ENCODE results near the gene EFHC2.

The EFHC2 gene

DNA sequence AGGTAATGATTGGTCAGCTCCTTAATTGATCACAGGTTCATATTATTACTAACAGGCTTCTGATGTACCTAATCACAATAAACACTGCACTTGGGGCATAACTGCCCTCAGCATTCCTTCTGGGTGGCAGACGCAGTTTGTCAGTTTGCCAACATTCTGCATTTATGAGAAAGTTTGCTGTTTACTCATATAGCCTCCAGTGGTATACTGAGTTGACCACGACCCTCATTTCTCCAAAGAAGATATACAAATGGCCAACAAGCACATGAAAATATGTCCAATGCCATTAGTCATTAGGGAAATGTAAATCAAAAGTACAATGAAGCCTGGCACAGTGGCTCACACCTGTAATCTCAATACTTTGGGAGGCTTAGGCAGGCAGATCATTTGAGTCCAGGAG, 26.3 kb downstream of the EFHC2 start:
- H3K4me3 ChIP-seq (replicated peaks; ENCODE audit: low read depth, low read length): no peak overlapping the region
- DNase-seq (ENCODE audit: extremely low read depth, low read depth): no peak

DNA sequence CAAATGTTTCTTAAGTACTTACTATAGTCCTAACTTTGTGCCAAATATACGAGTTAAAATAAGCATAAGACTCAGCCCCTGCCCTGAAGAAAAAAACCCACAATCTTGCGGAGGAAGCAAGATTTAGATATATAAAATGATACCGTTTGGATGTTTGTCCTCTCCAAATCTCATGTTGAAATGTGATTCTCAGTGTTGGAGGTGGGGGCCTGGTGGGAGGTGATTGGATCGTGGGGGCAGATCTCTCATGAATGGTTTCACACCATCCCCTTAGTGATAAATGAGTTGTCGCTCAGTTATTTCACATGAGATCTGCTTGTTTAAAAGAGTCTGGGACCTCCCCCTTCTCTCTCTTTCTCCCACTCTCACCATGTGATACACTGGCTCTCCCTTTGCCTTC, 28.7 kb downstream of the EFHC2 start:
- no peak for DNase-seq (ENCODE audit: extremely low read depth, low read depth)
- H3K4me3 ChIP-seq (replicated peaks; ENCODE audit: low read depth, low read length): no peak overlapping the region
- TF ChIP-seq, protein P1, sequence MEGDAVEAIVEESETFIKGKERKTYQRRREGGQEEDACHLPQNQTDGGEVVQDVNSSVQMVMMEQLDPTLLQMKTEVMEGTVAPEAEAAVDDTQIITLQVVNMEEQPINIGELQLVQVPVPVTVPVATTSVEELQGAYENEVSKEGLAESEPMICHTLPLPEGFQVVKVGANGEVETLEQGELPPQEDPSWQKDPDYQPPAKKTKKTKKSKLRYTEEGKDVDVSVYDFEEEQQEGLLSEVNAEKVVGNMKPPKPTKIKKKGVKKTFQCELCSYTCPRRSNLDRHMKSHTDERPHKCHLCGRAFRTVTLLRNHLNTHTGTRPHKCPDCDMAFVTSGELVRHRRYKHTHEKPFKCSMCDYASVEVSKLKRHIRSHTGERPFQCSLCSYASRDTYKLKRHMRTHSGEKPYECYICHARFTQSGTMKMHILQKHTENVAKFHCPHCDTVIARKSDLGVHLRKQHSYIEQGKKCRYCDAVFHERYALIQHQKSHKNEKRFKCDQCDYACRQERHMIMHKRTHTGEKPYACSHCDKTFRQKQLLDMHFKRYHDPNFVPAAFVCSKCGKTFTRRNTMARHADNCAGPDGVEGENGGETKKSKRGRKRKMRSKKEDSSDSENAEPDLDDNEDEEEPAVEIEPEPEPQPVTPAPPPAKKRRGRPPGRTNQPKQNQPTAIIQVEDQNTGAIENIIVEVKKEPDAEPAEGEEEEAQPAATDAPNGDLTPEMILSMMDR (IDR thresholded peaks at IDR 0.05; ENCODE audit: low read depth, low read length, missing control alignments): no peak

More for the DNA sequence above, 26.3 kb downstream of the EFHC2 start:
- TF ChIP-seq, protein P1 (IDR thresholded peaks at IDR 0.05; ENCODE audit: low read depth, low read length, missing control alignments): no peak

DNA sequence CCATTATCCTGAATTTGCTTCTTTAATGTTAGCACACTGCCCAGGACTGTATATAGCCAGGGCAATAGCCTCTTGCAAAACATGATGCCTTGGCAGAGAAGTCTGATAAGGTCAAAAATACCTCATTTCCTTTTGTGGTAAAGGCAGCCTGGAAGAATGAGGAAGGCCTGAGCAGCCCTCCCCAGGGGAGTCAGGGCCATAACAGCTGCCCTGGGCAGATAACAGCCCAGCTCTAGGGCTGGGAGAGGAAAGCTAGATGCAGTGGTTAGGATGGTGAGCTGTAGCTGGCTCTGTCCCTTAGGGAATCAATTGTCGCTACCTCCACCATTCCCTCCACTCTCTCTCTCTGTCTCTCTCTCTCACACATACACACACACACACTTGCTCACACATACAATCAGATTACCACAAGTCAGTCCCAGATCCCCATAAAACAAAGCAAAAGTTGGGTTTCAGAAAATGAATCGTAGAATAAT, 29.2 kb downstream of the EFHC2 start:
- no peak for DNase-seq (ENCODE audit: extremely low read depth, low read depth)

DNA sequence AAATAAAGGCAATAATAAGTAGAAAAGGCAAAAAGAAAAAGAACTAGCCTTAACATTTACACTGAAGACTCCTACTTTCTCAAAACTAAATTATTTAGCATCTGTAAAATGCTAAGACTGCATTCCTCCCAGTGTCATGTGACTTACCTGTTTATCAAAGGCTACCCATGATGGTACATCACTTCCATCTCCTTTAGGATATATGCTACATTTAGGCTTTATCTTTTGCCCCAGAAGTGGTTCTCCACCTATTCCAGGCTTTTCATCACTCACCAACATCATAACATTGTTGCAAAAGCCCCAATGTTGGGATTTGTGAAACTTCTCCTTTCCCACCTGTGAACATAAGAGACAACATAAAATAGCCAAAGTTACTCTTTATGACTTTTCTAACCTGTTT, 31.1 kb downstream of the EFHC2 start:
- no peak for DNase-seq (ENCODE audit: extremely low read depth, low read depth)
- TF ChIP-seq, protein P1 (IDR thresholded peaks at IDR 0.05; ENCODE audit: low read depth, low read length, missing control alignments): no peak
- no peak overlapping the region for H3K4me3 ChIP-seq (replicated peaks; ENCODE audit: low read depth, low read length)

More for the DNA sequence above, 29.2 kb downstream of the EFHC2 start:
- TF ChIP-seq, protein P1 (IDR thresholded peaks at IDR 0.05; ENCODE audit: low read depth, low read length, missing control alignments): no peak
- H3K4me3 ChIP-seq (replicated peaks; ENCODE audit: low read depth, low read length): no peak overlapping the region

DNA sequence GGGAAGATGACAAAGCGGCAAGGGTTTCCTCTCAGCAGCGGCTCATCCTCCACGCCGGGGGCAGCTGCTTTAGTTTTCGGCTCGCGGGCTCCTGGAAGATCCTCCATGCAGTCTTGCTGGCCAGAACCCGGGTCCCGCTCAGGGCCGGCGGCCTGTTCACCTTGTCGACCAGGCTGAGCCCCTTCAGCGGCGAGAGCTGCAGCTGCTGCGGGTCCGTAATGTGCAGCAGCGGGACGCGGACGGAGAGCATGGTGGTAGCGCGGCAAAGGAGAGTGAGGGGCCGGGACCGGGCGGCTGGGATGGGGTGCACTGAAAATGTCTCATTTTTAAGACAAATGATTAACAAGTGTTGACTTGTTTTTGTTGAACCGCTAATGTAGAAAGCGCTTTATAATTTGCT, 33.2 kb downstream of the EFHC2 start:
- no peak overlapping the region for H3K4me3 ChIP-seq (replicated peaks; ENCODE audit: low read depth, low read length)
- TF ChIP-seq, protein P1 (IDR thresholded peaks at IDR 0.05; ENCODE audit: low read depth, low read length, missing control alignments): no peak
- no peak for DNase-seq (ENCODE audit: extremely low read depth, low read depth)

DNA sequence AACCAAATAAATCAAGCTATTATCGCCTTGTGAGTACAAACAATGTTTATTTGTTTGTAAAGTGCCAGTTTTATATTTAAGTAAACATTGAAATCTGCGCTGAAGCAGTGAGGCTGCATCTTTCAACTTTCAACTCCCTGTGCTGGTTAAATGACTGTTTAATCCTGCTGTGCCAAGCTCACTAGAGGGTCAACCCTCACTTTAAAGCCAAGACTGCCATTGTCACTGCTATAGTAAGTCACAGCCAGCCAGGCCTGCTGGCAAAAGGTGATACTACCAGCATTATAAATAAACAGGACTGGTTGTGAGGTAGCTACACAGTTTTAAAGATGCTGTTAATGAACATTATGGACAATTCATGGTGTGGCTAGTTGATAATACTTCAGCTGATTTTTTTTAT, 34.6 kb downstream of the EFHC2 start:
- H3K4me3 ChIP-seq (replicated peaks; ENCODE audit: low read depth, low read length): no peak overlapping the region
- no peak for DNase-seq (ENCODE audit: extremely low read depth, low read depth)
- TF ChIP-seq, protein P1 (IDR thresholded peaks at IDR 0.05; ENCODE audit: low read depth, low read length, missing control alignments): no peak

DNA sequence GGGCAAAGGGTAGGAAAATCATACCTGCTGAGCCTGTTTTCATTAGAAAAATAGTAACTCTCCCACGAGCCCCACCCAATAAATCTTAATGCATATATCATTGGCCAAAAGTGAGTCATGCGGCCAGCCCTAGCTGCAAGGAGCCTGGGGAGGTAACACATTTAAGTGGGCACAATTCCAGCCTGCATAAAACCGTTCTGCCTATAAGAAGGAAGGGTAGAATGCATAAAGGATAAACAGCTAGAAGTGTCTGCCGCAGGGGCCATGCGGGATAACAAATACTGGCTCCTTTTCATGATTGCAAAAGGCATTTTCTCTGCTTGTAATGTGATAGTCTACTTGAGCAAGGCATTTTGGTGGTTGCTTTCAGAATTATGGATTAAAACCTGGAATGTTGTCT, 37.1 kb downstream of the EFHC2 start:
- TF ChIP-seq, protein P1 (IDR thresholded peaks at IDR 0.05; ENCODE audit: low read depth, low read length, missing control alignments): no peak
- DNase-seq (ENCODE audit: extremely low read depth, low read depth): peak; percentile 3
- H3K4me3 ChIP-seq (replicated peaks; ENCODE audit: low read depth, low read length): no peak overlapping the region
